ENCODE data around the gene FH.

DNA sequence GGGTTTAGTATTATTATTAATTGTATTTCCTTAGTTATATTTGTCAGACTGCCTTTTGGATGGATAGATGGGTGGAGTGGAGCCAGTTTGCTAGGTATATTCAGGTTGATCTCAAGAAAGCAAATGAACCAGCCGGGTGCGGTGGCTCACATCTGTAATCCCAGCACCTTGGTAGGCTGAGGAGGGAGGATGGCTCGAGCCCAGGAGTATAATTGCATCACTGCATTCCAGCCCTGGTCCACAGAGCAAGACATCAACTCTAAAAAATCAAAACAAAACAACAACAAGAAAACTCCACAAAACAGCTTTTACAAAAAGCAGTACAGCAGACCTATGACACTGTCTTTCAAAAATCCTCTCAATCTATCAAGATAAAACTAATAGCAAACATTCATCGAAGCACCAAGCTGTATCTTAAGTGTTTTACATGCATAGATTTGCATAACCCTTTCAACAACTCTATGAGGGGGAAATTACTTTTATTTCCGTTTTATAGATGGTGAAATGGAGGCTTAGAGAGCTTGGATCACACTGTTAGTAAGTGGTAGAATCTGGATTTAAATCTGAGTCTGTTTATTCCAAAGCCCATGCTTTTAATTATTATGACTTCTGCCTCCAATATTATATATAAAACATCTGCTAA is 38.1 kb upstream of the FH start:
- TF ChIP-seq ZBTB1 (CRISPR knock-in tag; IDR thresholded peaks at IDR 0.05; ENCODE audit: borderline replicate concordance), result no peak
- TF ChIP-seq MATR3 (CRISPR knock-in tag; IDR thresholded peaks at IDR 0.05), result no peak
- TF ChIP-seq MXI1 (IDR thresholded peaks at IDR 0.05; ENCODE audit: borderline replicate concordance, low read depth, low read length), result no peak
- no peak for TF ChIP-seq IKZF1 (IDR thresholded peaks at IDR 0.05)
- no peak for TF ChIP-seq PCBP1 (IDR thresholded peaks at IDR 0.05; ENCODE audit: borderline replicate concordance, low read depth, low read length)
- TF ChIP-seq, protein P1, sequence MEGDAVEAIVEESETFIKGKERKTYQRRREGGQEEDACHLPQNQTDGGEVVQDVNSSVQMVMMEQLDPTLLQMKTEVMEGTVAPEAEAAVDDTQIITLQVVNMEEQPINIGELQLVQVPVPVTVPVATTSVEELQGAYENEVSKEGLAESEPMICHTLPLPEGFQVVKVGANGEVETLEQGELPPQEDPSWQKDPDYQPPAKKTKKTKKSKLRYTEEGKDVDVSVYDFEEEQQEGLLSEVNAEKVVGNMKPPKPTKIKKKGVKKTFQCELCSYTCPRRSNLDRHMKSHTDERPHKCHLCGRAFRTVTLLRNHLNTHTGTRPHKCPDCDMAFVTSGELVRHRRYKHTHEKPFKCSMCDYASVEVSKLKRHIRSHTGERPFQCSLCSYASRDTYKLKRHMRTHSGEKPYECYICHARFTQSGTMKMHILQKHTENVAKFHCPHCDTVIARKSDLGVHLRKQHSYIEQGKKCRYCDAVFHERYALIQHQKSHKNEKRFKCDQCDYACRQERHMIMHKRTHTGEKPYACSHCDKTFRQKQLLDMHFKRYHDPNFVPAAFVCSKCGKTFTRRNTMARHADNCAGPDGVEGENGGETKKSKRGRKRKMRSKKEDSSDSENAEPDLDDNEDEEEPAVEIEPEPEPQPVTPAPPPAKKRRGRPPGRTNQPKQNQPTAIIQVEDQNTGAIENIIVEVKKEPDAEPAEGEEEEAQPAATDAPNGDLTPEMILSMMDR (CRISPR knock-in tag; IDR thresholded peaks at IDR 0.05), result no peak
- TF ChIP-seq, protein P2, sequence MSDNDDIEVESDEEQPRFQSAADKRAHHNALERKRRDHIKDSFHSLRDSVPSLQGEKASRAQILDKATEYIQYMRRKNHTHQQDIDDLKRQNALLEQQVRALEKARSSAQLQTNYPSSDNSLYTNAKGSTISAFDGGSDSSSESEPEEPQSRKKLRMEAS (IDR thresholded peaks at IDR 0.05), result no peak
- no peak for TF ChIP-seq CREB1 (IDR thresholded peaks at IDR 0.05)
- TF ChIP-seq CREB1 (CRISPR knock-in tag; IDR thresholded peaks at IDR 0.05), result no peak
- TF ChIP-seq EP300 (IDR thresholded peaks at IDR 0.05; ENCODE audit: low read depth in 2 of 2, low read length in 2 of 2), result no peak
- TF ChIP-seq EP300 (CRISPR knock-in tag; IDR thresholded peaks at IDR 0.05; ENCODE audit: borderline replicate concordance), result no peak
- no peak for TF ChIP-seq ZNF317 (CRISPR knock-in tag; IDR thresholded peaks at IDR 0.05)
- no peak for TF ChIP-seq MAFK (conservative IDR thresholded peaks at IDR 0.05 in 1 of 2, IDR thresholded peaks at IDR 0.05 in 1 of 2; ENCODE audit: low read length in 2 of 2)
- no peak for TF ChIP-seq TAF1 (CRISPR knock-in tag; IDR thresholded peaks at IDR 0.05)
- TF ChIP-seq NFE2L1 (CRISPR knock-in tag; IDR thresholded peaks at IDR 0.05; ENCODE audit: borderline replicate concordance), result no peak
